Measurements from ENCODE around the gene YKT6. TPM values are rescaled to one million over a fixed set of nuclear protein-coding genes. Genes with fewer than 3 reads are reported as not detected.

YKT6 gene
- total and polyA plus RNA-seq, 2 experiments from 2014 or later: 75.7 to 86.9 TPM

GRCh38 chr7:44232396-44232795 is 31.6 kb downstream of the YKT6 start:
- TF ChIP-seq, protein P1, sequence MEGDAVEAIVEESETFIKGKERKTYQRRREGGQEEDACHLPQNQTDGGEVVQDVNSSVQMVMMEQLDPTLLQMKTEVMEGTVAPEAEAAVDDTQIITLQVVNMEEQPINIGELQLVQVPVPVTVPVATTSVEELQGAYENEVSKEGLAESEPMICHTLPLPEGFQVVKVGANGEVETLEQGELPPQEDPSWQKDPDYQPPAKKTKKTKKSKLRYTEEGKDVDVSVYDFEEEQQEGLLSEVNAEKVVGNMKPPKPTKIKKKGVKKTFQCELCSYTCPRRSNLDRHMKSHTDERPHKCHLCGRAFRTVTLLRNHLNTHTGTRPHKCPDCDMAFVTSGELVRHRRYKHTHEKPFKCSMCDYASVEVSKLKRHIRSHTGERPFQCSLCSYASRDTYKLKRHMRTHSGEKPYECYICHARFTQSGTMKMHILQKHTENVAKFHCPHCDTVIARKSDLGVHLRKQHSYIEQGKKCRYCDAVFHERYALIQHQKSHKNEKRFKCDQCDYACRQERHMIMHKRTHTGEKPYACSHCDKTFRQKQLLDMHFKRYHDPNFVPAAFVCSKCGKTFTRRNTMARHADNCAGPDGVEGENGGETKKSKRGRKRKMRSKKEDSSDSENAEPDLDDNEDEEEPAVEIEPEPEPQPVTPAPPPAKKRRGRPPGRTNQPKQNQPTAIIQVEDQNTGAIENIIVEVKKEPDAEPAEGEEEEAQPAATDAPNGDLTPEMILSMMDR (IDR thresholded peaks at IDR 0.05; ENCODE audit: poor library complexity): no peak
- no peak for TF ChIP-seq EZH2 (IDR thresholded peaks at IDR 0.05; ENCODE audit: borderline replicate concordance)
- no peak for TF ChIP-seq EZH2phosphoT487 (IDR thresholded peaks at IDR 0.05; ENCODE audit: low read depth, severe bottlenecking, unreplicated experiment)
- no peak for DNase-seq (ENCODE audit: low spot score)
- Histone ChIP-seq H2AFZ (no peak overlapping the region), H4K20me1 (ENCODE audit: insufficient read depth, poor library complexity, severe bottlenecking) (no peaks in the 10 kb centered on the region), H3K27me3 (no peaks in the 10 kb centered on the region), H3K79me2 (no peaks in the 10 kb centered on the region), H3K9me2 (replicated peaks; ENCODE audit: insufficient read depth) (no peaks in the 10 kb centered on the region), H3K27ac (no peak overlapping the region), H3K36me3 (replicated peaks; ENCODE audit: insufficient read depth, low read depth) (no peaks in the 10 kb centered on the region), H3K4me2 (no peak overlapping the region), H3K4me1 (ENCODE audit: insufficient read depth) (no peaks in the 10 kb centered on the region), H3K9me3 (ENCODE audit: low read depth) (no peaks in the 10 kb centered on the region), H3K4me3 (no peak overlapping the region)
- 94% methylated on average over 13 of the region's 13 CpGs for WGBS (ENCODE audit: low lambda C conversion rate, missing lambda C conversion rate)

- 83% methylated on average over 22 of the region's 22 CpGs for WGBS (ENCODE audit: low lambda C conversion rate, missing lambda C conversion rate)
- TF ChIP-seq EZH2phosphoT487 (IDR thresholded peaks at IDR 0.05; ENCODE audit: low read depth, severe bottlenecking, unreplicated experiment): no peak
- TF ChIP-seq, protein P1 (IDR thresholded peaks at IDR 0.05; ENCODE audit: poor library complexity): no peak
- TF ChIP-seq EZH2 (IDR thresholded peaks at IDR 0.05; ENCODE audit: borderline replicate concordance): no peak
- DNase-seq (ENCODE audit: low spot score): no peak
- no peak overlapping the region for H3K4me3 ChIP-seq
- no peak overlapping the region for H2AFZ ChIP-seq
- no peaks in the 10 kb centered on the region for H3K9me2 ChIP-seq (replicated peaks; ENCODE audit: insufficient read depth)
- no peaks in the 10 kb centered on the region for H3K36me3 ChIP-seq (replicated peaks; ENCODE audit: insufficient read depth, low read depth)
- no peaks in the 10 kb centered on the region for H4K20me1 ChIP-seq (ENCODE audit: insufficient read depth, poor library complexity, severe bottlenecking)
- no peak overlapping the region for H3K27ac ChIP-seq
- no peaks in the 10 kb centered on the region for H3K9me3 ChIP-seq (ENCODE audit: low read depth)
- H3K27me3 ChIP-seq: no peaks in the 10 kb centered on the region
- no peaks in the 10 kb centered on the region for H3K4me1 ChIP-seq (ENCODE audit: insufficient read depth)
- no peaks in the 10 kb centered on the region for H3K79me2 ChIP-seq
- no peak overlapping the region for H3K4me2 ChIP-seq
Measured at GRCh38 chr7:44232901-44233715, 32.3 kb downstream of the YKT6 start.

GRCh38 chr7:44235066-44235465 is 34.3 kb downstream of the YKT6 start:
- no peaks in the 10 kb centered on the region for H3K79me2 ChIP-seq
- DNase-seq (ENCODE audit: low spot score): no peak
- H3K27me3 ChIP-seq: no peaks in the 10 kb centered on the region
- no peaks in the 10 kb centered on the region for H3K36me3 ChIP-seq (replicated peaks; ENCODE audit: insufficient read depth, low read depth)
- 89% methylated on average over 6 of the region's 8 CpGs for WGBS (ENCODE audit: low lambda C conversion rate, missing lambda C conversion rate)
- H3K4me1 ChIP-seq (ENCODE audit: insufficient read depth): no peaks in the 10 kb centered on the region
- H2AFZ ChIP-seq: no peak overlapping the region
- H4K20me1 ChIP-seq (ENCODE audit: insufficient read depth, poor library complexity, severe bottlenecking): no peaks in the 10 kb centered on the region
- H3K9me2 ChIP-seq (replicated peaks; ENCODE audit: insufficient read depth): no peaks in the 10 kb centered on the region
- H3K27ac ChIP-seq: no peak overlapping the region
- no peak overlapping the region for H3K4me2 ChIP-seq
- TF ChIP-seq EZH2phosphoT487 (IDR thresholded peaks at IDR 0.05; ENCODE audit: low read depth, severe bottlenecking, unreplicated experiment) (no peak), EZH2 (IDR thresholded peaks at IDR 0.05; ENCODE audit: borderline replicate concordance) (no peak)
- TF ChIP-seq, protein P1 (IDR thresholded peaks at IDR 0.05; ENCODE audit: poor library complexity): no peak
- H3K9me3 ChIP-seq (ENCODE audit: low read depth): no peaks in the 10 kb centered on the region
- H3K4me3 ChIP-seq: no peak overlapping the region
